CD4-positive, CD25-positive, alpha-beta regulatory T cell (primary cell): ENCODE measurements around the gene ORC2. TPM values are rescaled to one million over a fixed set of nuclear protein-coding genes. Genes with fewer than 3 reads are reported as not detected.
"Not testable (repeated sequence)": the region's sequence is repeated elsewhere in the genome, so short reads cannot be mapped to it uniquely, and the experiment has no call there.

Experiments
- ATAC-seq, 2 donors: fragments of 150-1000 bp; cut with Tn5 transposase; one replicate each; pipeline ENCODE4 v1.10.0; 2021; ENCODE audit warnings: low read depth in 2 of 2, moderate number of reproducible peaks in 2 of 2, moderate library complexity in 1 of 2
- DNase-seq, 3 donors: peaks; one replicate each; pipeline versions ENCODE4 v3.0.0 to v3.0.0-alpha.2; 2012 to 2022; ENCODE audit warnings: mixed read lengths in 1 of 3
- H3K27ac ChIP-seq: one replicate; pipeline ENCODE4 v1.7.0; 2013; ENCODE audit warnings: mild to moderate bottlenecking, low read length; ENCODE audit not compliant: insufficient read depth, poor library complexity, severe bottlenecking
- H3K27me3 ChIP-seq: one replicate; pipeline ENCODE4 v1.7.0; 2013; ENCODE audit warnings: low read length; ENCODE audit not compliant: control insufficient read depth, insufficient read depth
- H3K36me3 ChIP-seq: one replicate; pipeline ENCODE4 v1.7.0; 2013; ENCODE audit warnings: mild to moderate bottlenecking, low read length, moderate library complexity; ENCODE audit not compliant: control insufficient read depth, insufficient read depth
- H3K4me1 ChIP-seq: 2 replicates; pipeline ENCODE4 v1.7.0; 2013; ENCODE audit warnings: mild to moderate bottlenecking, low read length; ENCODE audit not compliant: insufficient read depth, control insufficient read depth, poor library complexity, severe bottlenecking
- H3K4me3 ChIP-seq: one replicate; pipeline ENCODE4 v1.7.0; 2013; ENCODE audit warnings: low read depth, mild to moderate bottlenecking, low read length, moderate library complexity
- H3K9me3 ChIP-seq, 2 experiments: 1 replicate in 1 of 2; 2 replicates in 1 of 2; pipeline ENCODE4 v1.7.0; 2013; ENCODE audit warnings: low read length in 2 of 2, mild to moderate bottlenecking in 1 of 2, moderate library complexity in 1 of 2; ENCODE audit not compliant: control insufficient read depth in 2 of 2
- H3K27ac Mint-ChIP-seq, 3 donors: one replicate each; pipeline ENCODE4 v1.8.0; 2020 to 2022; ENCODE audit warnings: mild to moderate bottlenecking in 3 of 3, mixed read lengths in 3 of 3, moderate library complexity in 2 of 3
- H3K27me3 Mint-ChIP-seq: one replicate; pipeline ENCODE4 v1.8.0; 2022; ENCODE audit warnings: mild to moderate bottlenecking, mixed read lengths
- H3K36me3 Mint-ChIP-seq: one replicate; pipeline ENCODE4 v1.8.0; 2020; ENCODE audit warnings: mixed read lengths
- H3K4me1 Mint-ChIP-seq, 4 donors: one replicate each; pipeline ENCODE4 v1.8.0; 2020 to 2022; ENCODE audit warnings: mixed read lengths in 4 of 4, mild to moderate bottlenecking in 1 of 4
- H3K4me3 Mint-ChIP-seq, 4 donors: one replicate each; pipeline ENCODE4 v1.8.0; 2020 to 2022; ENCODE audit warnings: mild to moderate bottlenecking in 4 of 4, mixed read lengths in 4 of 4, moderate library complexity in 3 of 4
- H3K9me3 Mint-ChIP-seq, 7 donors: one replicate each; pipeline ENCODE4 v1.8.0; 2020 to 2022; ENCODE audit warnings: mixed read lengths in 7 of 7, mild to moderate bottlenecking in 3 of 7, moderate library complexity in 2 of 7
- polyA plus RNA-seq, 4 donors: library from polyadenylated mRNA; unstranded; fragments of 300-500 nt; fragmentation: Illumina TruSeq; gene quantifications; one replicate each; pipeline ENCODE4 v1.2.3, GENCODE V29; 2021
- total RNA-seq: library from RNA; stranded (reverse); gene quantifications from one replicate; pipeline ENCODE4 v1.2.3, GENCODE V29; 2022

The ORC2 gene
- total and polyA plus RNA-seq, 5 donors from 2014 or later: 8.4 to 32.7 (median 14.0) TPM

DNA sequence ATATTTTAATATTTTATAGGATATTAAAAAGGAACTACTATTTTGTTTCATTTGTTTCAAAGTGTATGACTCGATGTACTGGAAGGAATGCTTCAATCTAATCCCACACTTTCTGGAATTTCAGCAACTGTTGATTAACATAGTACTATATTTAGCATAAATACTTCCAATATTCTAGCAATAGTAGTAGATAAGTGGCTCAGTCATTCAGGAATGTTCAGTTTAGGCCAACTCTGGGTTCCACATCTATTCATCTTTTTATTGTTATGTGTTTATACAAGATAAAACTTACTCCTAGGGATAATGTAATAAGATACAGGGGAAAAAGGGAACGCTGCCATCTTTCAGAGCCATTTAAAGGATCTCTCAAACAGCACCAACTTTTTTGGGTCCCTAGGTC, 22.3 kb upstream of the ORC2 start:
- DNase-seq: no peak
- no peak for ATAC-seq
- H3K4me3 ChIP-seq: no peak overlapping the region
- no peaks in the 10 kb centered on the region for H3K9me3 ChIP-seq
- H3K4me3 Mint-ChIP-seq: peak overlapping the region in 1 of 4 donors; percentile 10
- H3K36me3 ChIP-seq: peaks cover 66% of the 10 kb centered on the region
- no peak overlapping the region for H3K27ac Mint-ChIP-seq
- no peaks in the 10 kb centered on the region for H3K4me1 Mint-ChIP-seq
- no peaks in the 10 kb centered on the region for H3K27me3 ChIP-seq
- no peaks in the 10 kb centered on the region for H3K4me1 ChIP-seq
- no peak overlapping the region for H3K27ac ChIP-seq
- peaks cover 34% of the 10 kb centered on the region for H3K36me3 Mint-ChIP-seq
- no peaks in the 10 kb centered on the region for H3K9me3 Mint-ChIP-seq
- H3K27me3 Mint-ChIP-seq: no peaks in the 10 kb centered on the region

DNA sequence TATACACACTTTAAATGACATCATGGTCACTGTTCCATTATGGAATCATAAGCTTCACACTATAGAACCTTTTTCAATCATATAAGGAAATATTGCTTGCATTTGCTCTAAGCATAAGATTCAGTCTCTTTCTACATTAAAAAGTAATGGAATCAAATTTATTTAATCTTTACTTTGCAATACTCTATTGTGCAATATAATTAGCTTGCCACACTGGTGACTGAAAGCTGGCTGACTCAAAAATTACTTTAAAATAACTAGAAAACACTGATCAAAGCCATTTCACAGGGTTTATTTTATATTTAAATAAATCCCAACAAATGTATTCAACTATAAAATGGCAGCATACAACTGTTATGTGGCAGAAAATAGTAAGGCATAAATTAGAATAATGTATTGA, 13.2 kb upstream of the ORC2 start:
- peaks cover 0 to 14% (median 4%) of the 10 kb centered on the region in 4 donors for H3K4me1 Mint-ChIP-seq
- Histone ChIP-seq H3K27me3 (no peaks in the 10 kb centered on the region), H3K4me3 (no peak overlapping the region), H3K36me3 (peaks cover 20% of the 10 kb centered on the region), H3K4me1 (no peaks in the 10 kb centered on the region), H3K9me3 (no peaks in the 10 kb centered on the region), H3K27ac (no peak overlapping the region)
- H3K4me3 Mint-ChIP-seq: no peak overlapping the region
- ATAC-seq (no peak), DNase-seq (no peak)
- no peaks in the 10 kb centered on the region for H3K9me3 Mint-ChIP-seq
- no peaks in the 10 kb centered on the region for H3K27me3 Mint-ChIP-seq
- peaks cover 21% of the 10 kb centered on the region for H3K36me3 Mint-ChIP-seq
- H3K27ac Mint-ChIP-seq: peak overlapping the region in 1 of 3 donors; percentile 65

DNA sequence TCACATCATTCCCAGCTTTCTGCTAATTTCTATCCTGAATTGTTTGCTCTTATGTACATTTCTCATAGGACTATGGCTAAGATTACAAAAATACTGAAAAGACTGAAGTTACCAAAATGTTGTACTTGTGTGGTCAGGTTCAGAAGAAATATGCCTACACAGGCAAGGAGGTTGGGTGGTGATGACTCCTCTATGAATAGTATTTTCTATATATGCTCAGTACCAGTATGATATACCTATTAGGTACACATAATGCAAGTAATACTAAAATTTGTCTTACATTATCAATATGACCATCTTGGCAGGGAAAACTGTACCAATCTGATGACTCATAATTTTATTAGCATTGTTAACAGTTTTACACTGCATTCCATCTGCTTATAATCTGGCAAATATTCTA, 12.2 kb upstream of the ORC2 start:
- Mint-ChIP-seq H3K4me1 (peaks cover 0 to 17% (median 6%) of the 10 kb centered on the region in 4 donors), H3K9me3 (no peaks in the 10 kb centered on the region), H3K27me3 (no peaks in the 10 kb centered on the region), H3K36me3 (peaks cover 11% of the 10 kb centered on the region), H3K4me3 (no peak overlapping the region), H3K27ac (no peak overlapping the region)
- no peak overlapping the region for H3K27ac ChIP-seq
- peaks cover 10% of the 10 kb centered on the region for H3K36me3 ChIP-seq
- no peak for DNase-seq
- H3K9me3 ChIP-seq: no peaks in the 10 kb centered on the region
- H3K4me3 ChIP-seq: no peak overlapping the region
- H3K27me3 ChIP-seq: no peaks in the 10 kb centered on the region
- H3K4me1 ChIP-seq: no peaks in the 10 kb centered on the region
- no peak for ATAC-seq

DNA sequence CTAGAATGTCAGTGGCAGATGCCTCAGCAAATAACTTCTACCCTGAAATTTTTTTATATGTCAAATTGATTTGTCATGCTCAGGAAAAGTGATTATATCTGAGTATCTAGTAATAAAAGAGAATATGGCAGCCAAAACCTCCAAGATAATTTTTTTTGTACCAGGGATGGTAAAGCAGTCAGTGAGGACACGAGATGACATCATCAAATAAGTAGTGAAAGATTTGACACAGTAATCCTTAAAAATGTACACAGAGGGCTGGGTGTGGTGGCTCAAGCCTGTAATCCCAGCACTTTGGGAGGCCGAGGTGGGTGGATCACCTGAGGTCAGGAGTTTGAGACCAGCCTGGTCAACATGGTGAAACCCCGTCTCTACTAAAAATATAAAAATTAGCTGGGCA, 6.6 kb upstream of the ORC2 start:
- H3K27me3 ChIP-seq, ATAC-seq, H3K4me3 Mint-ChIP-seq, H3K36me3 Mint-ChIP-seq, H3K27ac ChIP-seq, H3K4me3 ChIP-seq, H3K9me3 Mint-ChIP-seq, H3K36me3 ChIP-seq, H3K27me3 Mint-ChIP-seq, H3K27ac Mint-ChIP-seq, H3K4me1 ChIP-seq, DNase-seq, H3K9me3 ChIP-seq: not testable (repeated sequence)
- H3K4me1 Mint-ChIP-seq: peaks cover 26 to 37% (median 33%) of the 10 kb centered on the region in 4 donors

DNA sequence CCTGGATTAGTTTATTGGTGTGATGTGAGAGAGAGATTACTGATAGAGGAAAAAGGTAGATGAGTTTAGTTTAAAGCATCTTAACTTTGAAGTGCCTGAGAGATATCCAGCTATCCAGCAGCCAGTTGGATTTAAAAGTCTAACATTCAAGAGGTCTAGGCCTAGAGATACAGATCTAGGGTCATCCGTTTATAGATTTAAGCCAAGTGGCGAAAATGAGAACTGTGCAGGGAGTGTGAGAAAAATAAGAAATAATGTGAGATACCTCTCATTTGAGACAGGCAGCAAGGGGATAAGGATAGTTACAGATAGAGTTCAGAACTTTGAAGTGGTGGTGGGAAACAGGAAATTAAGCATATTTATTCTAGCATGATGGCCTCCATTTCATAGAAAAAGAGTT, 5.3 kb upstream of the ORC2 start:
- H3K9me3 ChIP-seq: no peaks in the 10 kb centered on the region
- H3K36me3 ChIP-seq: no peaks in the 10 kb centered on the region
- Mint-ChIP-seq H3K9me3 (no peaks in the 10 kb centered on the region), H3K27me3 (no peaks in the 10 kb centered on the region), H3K4me1 (peaks cover 32 to 49% (median 42%) of the 10 kb centered on the region in 4 donors), H3K4me3 (peak overlapping the region in 3 of 4 donors; percentile 1 to 59 (median 22)), H3K36me3 (peaks cover 9% of the 10 kb centered on the region), H3K27ac (peak overlapping the region; percentile 18 to 90 (median 83))
- peaks cover 15% of the 10 kb centered on the region for H3K4me1 ChIP-seq
- no peak overlapping the region for H3K27ac ChIP-seq
- peak in 1 of 2 donors; percentile 38 for ATAC-seq
- H3K4me3 ChIP-seq: no peak overlapping the region
- DNase-seq: peak in 1 of 3 donors; percentile 50
- H3K27me3 ChIP-seq: no peaks in the 10 kb centered on the region

DNA sequence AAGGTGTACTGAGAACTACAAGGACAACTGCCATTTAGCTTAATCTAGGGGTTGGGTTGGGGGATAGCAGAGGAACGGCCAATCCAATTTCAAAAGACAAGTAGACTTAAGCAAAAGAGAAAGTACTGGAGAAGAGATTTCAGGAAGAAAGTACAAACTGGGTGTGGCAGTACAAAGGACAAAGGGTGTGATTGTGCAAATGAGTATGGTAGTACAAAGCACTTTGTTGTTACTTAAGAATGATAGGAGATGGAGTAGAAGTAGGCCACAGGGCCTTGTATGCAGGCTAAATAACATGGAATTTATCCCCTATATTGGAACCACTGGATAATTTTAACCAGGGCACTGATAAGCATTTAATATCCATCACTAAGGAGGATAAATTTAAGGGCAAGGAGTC, 4.7 kb upstream of the ORC2 start:
- no peak overlapping the region for H3K27ac ChIP-seq
- peak in 1 of 3 donors; percentile 38 for DNase-seq
- no peaks in the 10 kb centered on the region for H3K9me3 Mint-ChIP-seq
- ATAC-seq: no peak
- H3K36me3 ChIP-seq: no peaks in the 10 kb centered on the region
- H3K27ac Mint-ChIP-seq: peak overlapping the region; percentile 18 to 90 (median 83)
- H3K27me3 Mint-ChIP-seq: no peaks in the 10 kb centered on the region
- H3K9me3 ChIP-seq: no peaks in the 10 kb centered on the region
- H3K4me1 Mint-ChIP-seq: peaks cover 37 to 55% (median 45%) of the 10 kb centered on the region in 4 donors
- H3K27me3 ChIP-seq: no peaks in the 10 kb centered on the region
- no peak overlapping the region for H3K4me3 ChIP-seq
- H3K4me3 Mint-ChIP-seq: peak overlapping the region in 2 of 4 donors; percentile 4 to 53
- H3K4me1 ChIP-seq: peaks cover 16% of the 10 kb centered on the region
- peaks cover 9% of the 10 kb centered on the region for H3K36me3 Mint-ChIP-seq

DNA sequence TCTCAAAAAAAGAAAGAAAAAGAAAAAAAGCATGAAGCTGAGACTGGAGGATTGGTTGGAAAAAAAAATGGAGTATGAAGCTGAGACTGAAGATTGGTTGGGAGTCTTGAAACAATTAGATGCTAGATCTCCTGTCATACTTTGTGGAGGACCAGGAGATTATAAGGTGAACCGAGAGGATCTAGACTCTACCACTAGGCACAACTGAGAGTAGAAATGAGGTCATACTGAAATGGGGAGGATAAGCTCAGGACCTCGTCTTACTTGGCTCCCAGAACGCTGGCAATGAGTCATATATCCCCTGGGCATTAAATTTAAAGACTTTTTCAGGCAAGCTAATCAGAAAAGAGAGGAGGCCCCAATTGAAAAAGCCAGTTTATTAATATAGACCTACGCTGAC, 3.3 kb upstream of the ORC2 start:
- H3K36me3 Mint-ChIP-seq: peaks cover 9% of the 10 kb centered on the region
- H3K4me3 ChIP-seq: no peak overlapping the region
- H3K27ac Mint-ChIP-seq: peak overlapping the region in 2 of 3 donors; percentile 2 to 84
- ATAC-seq (no peak), DNase-seq (no peak)
- H3K27ac ChIP-seq: no peak overlapping the region
- no peaks in the 10 kb centered on the region for H3K9me3 ChIP-seq
- H3K4me1 ChIP-seq: peaks cover 30% of the 10 kb centered on the region
- H3K9me3 Mint-ChIP-seq: no peaks in the 10 kb centered on the region
- H3K4me1 Mint-ChIP-seq: peaks cover 43 to 69% (median 52%) of the 10 kb centered on the region in 4 donors
- no peaks in the 10 kb centered on the region for H3K27me3 Mint-ChIP-seq
- no peaks in the 10 kb centered on the region for H3K36me3 ChIP-seq
- no peaks in the 10 kb centered on the region for H3K27me3 ChIP-seq
- H3K4me3 Mint-ChIP-seq: peak overlapping the region in 1 of 4 donors; percentile 53

DNA sequence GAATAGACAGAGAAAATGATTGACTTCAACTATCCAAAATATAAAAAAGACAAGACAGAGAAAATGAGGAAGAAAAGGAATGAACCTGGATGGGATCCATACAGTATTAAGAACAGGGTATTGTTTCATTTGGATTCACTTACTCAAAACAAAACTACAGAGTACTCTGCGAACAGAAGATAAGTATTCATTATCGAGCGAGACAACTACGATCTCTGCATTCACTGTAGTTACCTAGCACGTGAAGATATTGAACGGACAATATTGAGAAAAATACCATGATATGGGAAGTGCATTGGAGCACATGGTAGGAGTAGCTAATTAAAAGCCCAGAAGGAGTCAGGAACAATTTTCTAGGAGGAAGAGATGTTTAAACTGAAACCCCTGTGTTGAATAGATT, 1.0 kb upstream of the ORC2 start:
- no peaks in the 10 kb centered on the region for H3K9me3 Mint-ChIP-seq
- Histone ChIP-seq H3K27ac (peak overlapping the region; percentile 92), H3K4me1 (peaks cover 48% of the 10 kb centered on the region), H3K4me3 (peak overlapping the region; percentile 89), H3K9me3 (no peaks in the 10 kb centered on the region), H3K36me3 (no peaks in the 10 kb centered on the region), H3K27me3 (no peaks in the 10 kb centered on the region)
- ATAC-seq: no peak
- DNase-seq: no peak
- peak overlapping the region; percentile 96 to 99 (median 98) for H3K4me3 Mint-ChIP-seq
- H3K4me1 Mint-ChIP-seq: peaks cover 46 to 82% (median 60%) of the 10 kb centered on the region in 4 donors
- H3K27ac Mint-ChIP-seq: peak overlapping the region; percentile 99 to 100 (median 100)
- no peaks in the 10 kb centered on the region for H3K27me3 Mint-ChIP-seq
- H3K36me3 Mint-ChIP-seq: peaks cover 10% of the 10 kb centered on the region
